HL-60 (cell line): ENCODE results near the gene LIPG.

Experiments used
- DNase-seq, 2 experiments: peaks; one replicate each; pipeline ENCODE4 v3.0.0-alpha.2; 2010 to 2020; ENCODE audit warnings: low read depth in 1 of 2, low spot score in 1 of 2
- H3K27ac ChIP-seq: fragments of 250-450 bp; sonication (Bioruptor Pico); replicated peaks from 2 replicates; pipeline ENCODE4 v1.5.1; 2020; ENCODE audit warnings: mild to moderate bottlenecking, moderate library complexity
- H3K27me3 ChIP-seq: fragments of 250-450 bp; sonication (Bioruptor Pico); 2 replicates; pipeline ENCODE4 v1.5.1; 2021; ENCODE audit warnings: mild to moderate bottlenecking, moderate library complexity; ENCODE audit not compliant: insufficient read depth, poor library complexity, severe bottlenecking
- H3K4me3 ChIP-seq: replicated peaks from 2 replicates; pipeline ENCODE4 v1.5.1; 2011; ENCODE audit warnings: mild to moderate bottlenecking, control low read depth, low read length; ENCODE audit not compliant: insufficient read depth
- CTCF ChIP-seq: IDR thresholded peaks from one replicate; pipeline ENCODE4 v1.5.1; 2011; ENCODE audit warnings: low read length, control low read depth, inconsistent platforms; ENCODE audit not compliant: insufficient read depth
- GABPA ChIP-seq: IDR thresholded peaks from 2 replicates; pipeline ENCODE4 v1.6.1; 2012; ENCODE audit warnings: low read depth
- POLR2AphosphoS5 ChIP-seq: IDR thresholded peaks from 2 replicates; pipeline ENCODE4 v1.6.1; 2012; ENCODE audit warnings: low read depth
- SPI1 ChIP-seq: IDR thresholded peaks from 2 replicates; pipeline ENCODE4 v1.6.1; 2012; ENCODE audit warnings: low read depth, mild to moderate bottlenecking, borderline replicate concordance
- TF ChIP-seq, protein P1 (sequence below): IDR thresholded peaks from 2 replicates; pipeline ENCODE4 v1.6.1; 2012; ENCODE audit warnings: low read depth; ENCODE audit not compliant: insufficient replicate concordance

Gene LIPG

GRCh38 chr18:49525981-49526380 is 35.9 kb upstream of the LIPG start:
- Histone ChIP-seq H3K27me3 (no peaks in the 10 kb centered on the region), H3K27ac (no peak overlapping the region), H3K4me3 (no peak overlapping the region)
- no peak for DNase-seq
- TF ChIP-seq, protein P1, sequence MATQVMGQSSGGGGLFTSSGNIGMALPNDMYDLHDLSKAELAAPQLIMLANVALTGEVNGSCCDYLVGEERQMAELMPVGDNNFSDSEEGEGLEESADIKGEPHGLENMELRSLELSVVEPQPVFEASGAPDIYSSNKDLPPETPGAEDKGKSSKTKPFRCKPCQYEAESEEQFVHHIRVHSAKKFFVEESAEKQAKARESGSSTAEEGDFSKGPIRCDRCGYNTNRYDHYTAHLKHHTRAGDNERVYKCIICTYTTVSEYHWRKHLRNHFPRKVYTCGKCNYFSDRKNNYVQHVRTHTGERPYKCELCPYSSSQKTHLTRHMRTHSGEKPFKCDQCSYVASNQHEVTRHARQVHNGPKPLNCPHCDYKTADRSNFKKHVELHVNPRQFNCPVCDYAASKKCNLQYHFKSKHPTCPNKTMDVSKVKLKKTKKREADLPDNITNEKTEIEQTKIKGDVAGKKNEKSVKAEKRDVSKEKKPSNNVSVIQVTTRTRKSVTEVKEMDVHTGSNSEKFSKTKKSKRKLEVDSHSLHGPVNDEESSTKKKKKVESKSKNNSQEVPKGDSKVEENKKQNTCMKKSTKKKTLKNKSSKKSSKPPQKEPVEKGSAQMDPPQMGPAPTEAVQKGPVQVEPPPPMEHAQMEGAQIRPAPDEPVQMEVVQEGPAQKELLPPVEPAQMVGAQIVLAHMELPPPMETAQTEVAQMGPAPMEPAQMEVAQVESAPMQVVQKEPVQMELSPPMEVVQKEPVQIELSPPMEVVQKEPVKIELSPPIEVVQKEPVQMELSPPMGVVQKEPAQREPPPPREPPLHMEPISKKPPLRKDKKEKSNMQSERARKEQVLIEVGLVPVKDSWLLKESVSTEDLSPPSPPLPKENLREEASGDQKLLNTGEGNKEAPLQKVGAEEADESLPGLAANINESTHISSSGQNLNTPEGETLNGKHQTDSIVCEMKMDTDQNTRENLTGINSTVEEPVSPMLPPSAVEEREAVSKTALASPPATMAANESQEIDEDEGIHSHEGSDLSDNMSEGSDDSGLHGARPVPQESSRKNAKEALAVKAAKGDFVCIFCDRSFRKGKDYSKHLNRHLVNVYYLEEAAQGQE, result no peak
- TF ChIP-seq GABPA (no peak), CTCF (no peak), SPI1 (no peak), POLR2AphosphoS5 (no peak)

DNA sequence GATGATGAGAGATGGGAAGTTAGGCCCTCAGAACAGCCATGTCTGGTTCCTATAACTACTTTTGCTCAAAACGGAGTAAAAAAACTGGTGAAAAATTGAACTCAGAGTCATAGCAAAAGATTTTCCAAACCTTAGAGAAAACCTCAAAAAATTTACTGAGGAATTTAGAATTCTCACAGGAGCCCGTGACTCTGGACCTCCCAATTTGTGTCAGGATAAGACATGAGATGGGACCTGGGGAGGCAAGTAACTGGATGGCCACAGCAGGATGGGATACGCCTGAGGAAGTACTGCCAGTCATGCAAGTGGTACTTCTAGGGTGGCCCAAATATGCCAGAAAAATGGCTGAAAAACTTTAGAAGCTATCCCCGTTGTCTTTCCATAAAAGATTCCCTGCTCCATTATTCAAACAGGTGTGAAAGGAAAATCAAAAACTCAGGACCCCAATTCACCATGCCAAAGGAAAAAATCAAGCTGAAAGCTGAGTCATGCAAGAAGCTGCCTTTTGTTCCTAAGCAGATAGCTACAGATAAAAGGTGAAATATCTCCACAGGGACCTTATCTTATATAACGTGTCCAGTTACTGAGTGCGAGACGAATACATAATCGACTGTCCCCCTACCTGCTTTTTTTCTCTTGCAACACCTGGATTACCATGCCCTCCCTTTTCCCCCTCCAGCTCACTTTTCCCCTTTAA is 34.1 kb upstream of the LIPG start:
- Histone ChIP-seq H3K27ac (no peak overlapping the region), H3K27me3 (no peaks in the 10 kb centered on the region)

GRCh38 chr18:49529596-49529995 is 32.3 kb upstream of the LIPG start:
- Histone ChIP-seq H3K4me3 (no peak overlapping the region), H3K27ac (no peak overlapping the region), H3K27me3 (peaks cover 1% of the 10 kb centered on the region)
- TF ChIP-seq POLR2AphosphoS5, result no peak
- DNase-seq, result no peak

More for the DNA sequence above, 34.1 kb upstream of the LIPG start:
- no peak for DNase-seq
- no peak overlapping the region for H3K4me3 ChIP-seq
- TF ChIP-seq, protein P1, result no peak
- TF ChIP-seq SPI1, result no peak
- no peak for TF ChIP-seq POLR2AphosphoS5
- no peak for TF ChIP-seq GABPA
- TF ChIP-seq CTCF, result no peak

GRCh38 chr18:49531678-49532153 is 30.1 kb upstream of the LIPG start:
- peak in 1 of 2 experiments; percentile 20 for DNase-seq
- H3K27ac ChIP-seq, result no peak overlapping the region
- H3K4me3 ChIP-seq, result no peak overlapping the region
- H3K27me3 ChIP-seq, result peaks cover 8% of the 10 kb centered on the region
- TF ChIP-seq GABPA (no peak), SPI1 (no peak), CTCF (no peak), POLR2AphosphoS5 (no peak)
- TF ChIP-seq, protein P1, result no peak
